ENCODE results near the gene RPL27.
A peak's percentile ranks its signal among the peaks of the same experiment; 100 is the strongest.
"Not testable (repeated sequence)": the region's sequence is repeated elsewhere in the genome, so short reads cannot be mapped to it uniquely, and the experiment has no call there.

RPL27 gene

GRCh38 chr17:42971589-42971988 lies 26.6 kb upstream of the RPL27 start:
- H3K4me3 ChIP-seq (ENCODE audit: low read depth, low read length): no peak overlapping the region
- TF ChIP-seq CTCF (IDR thresholded peaks at IDR 0.05; ENCODE audit: low read depth, low read length): no peak

GRCh38 chr17:42973323-42973722 lies 24.9 kb upstream of the RPL27 start:
- not testable (repeated sequence) for H3K4me3 ChIP-seq (ENCODE audit: low read depth, low read length)

- no peak overlapping the region for H3K4me3 ChIP-seq (ENCODE audit: low read depth, low read length)
- no peak for TF ChIP-seq CTCF (IDR thresholded peaks at IDR 0.05; ENCODE audit: low read depth, low read length)
Observed at GRCh38 chr17:42975265-42975664, 23.0 kb upstream of the RPL27 start.

GRCh38 chr17:42975701-42976100 lies 22.5 kb upstream of the RPL27 start:
- H3K4me3 ChIP-seq (ENCODE audit: low read depth, low read length): not testable (repeated sequence)

- TF ChIP-seq CTCF (IDR thresholded peaks at IDR 0.05; ENCODE audit: low read depth, low read length): no peak
Observed at GRCh38 chr17:42979511-42980273, 18.5 kb upstream of the RPL27 start, which contains the start of gene PTGES3L. PTGES3L (minus strand) TSS chr17:42980080; CDS start chr17:42980053, 27 bp downstream.

GRCh38 chr17:42980274-42980765 lies 17.9 kb upstream of the RPL27 start, which contains the start of gene RUNDC1:
RUNDC1 (plus strand) TSS chr17:42980565; CDS start chr17:42980577, 12 bp downstream.
- no peak for TF ChIP-seq CTCF (IDR thresholded peaks at IDR 0.05; ENCODE audit: low read depth, low read length)
- peak within 1 kb of the TSS; percentile 86 for H3K4me3 ChIP-seq (ENCODE audit: low read depth, low read length)

More at GRCh38 chr17:42979511-42980273, 18.5 kb upstream of the RPL27 start, which contains the start of gene PTGES3L:
- H3K4me3 ChIP-seq (ENCODE audit: low read depth, low read length): peak within 1 kb of the TSS; percentile 86

- peak overlapping the region; percentile 86 for H3K4me3 ChIP-seq (ENCODE audit: low read depth, low read length)
- TF ChIP-seq CTCF (IDR thresholded peaks at IDR 0.05; ENCODE audit: low read depth, low read length): no peak
Observed at GRCh38 chr17:42980766-42981397, 17.3 kb upstream of the RPL27 start.

GRCh38 chr17:42982266-42982665 lies 16.0 kb upstream of the RPL27 start:
- H3K4me3 ChIP-seq (ENCODE audit: low read depth, low read length): no peak overlapping the region
- TF ChIP-seq CTCF (IDR thresholded peaks at IDR 0.05; ENCODE audit: low read depth, low read length): no peak

All from WI38 (cell line).